ENCODE data around the gene COQ10B.
"Not testable (repeated sequence)": the region's sequence is repeated elsewhere in the genome, so short reads cannot be mapped to it uniquely, and the experiment has no call there.

- not testable (repeated sequence) for TF ChIP-seq CTCF, POLR2AphosphoS5 (IDR thresholded peaks at IDR 0.05)
Measured at GRCh38 chr2:197450935-197451358, 2.4 kb upstream of the COQ10B start.

Measured in stomach (tissue), 4 donors.